Hepatocyte (in vitro differentiated cells): ENCODE results near the gene MYO1B. TPM values are rescaled to one million over a fixed set of nuclear protein-coding genes. Genes with fewer than 3 reads are reported as not detected.

Experiments used
- DNase-seq: peaks from one replicate; pipeline ENCODE4 v3.0.0-alpha.2; 2016; ENCODE audit warnings: low spot score
- H2AFZ ChIP-seq: fragments of 200-600 bp; sonication (generic); 2 replicates; pipeline ENCODE4 v1.6.0; 2016; ENCODE audit warnings: antibody characterized with exemption, mild to moderate bottlenecking
- H3K27ac ChIP-seq: fragments of 200-600 bp; sonication (generic); 2 replicates; pipeline ENCODE4 v1.5.1; 2016; ENCODE audit warnings: mild to moderate bottlenecking
- H3K27me3 ChIP-seq: fragments of 200-600 bp; sonication (generic); 2 replicates; pipeline ENCODE4 v1.6.1; 2016
- H3K36me3 ChIP-seq: fragments of 200-600 bp; sonication (generic); replicated peaks from 2 replicates; pipeline ENCODE4 v1.5.1; 2016; ENCODE audit warnings: low read depth; ENCODE audit not compliant: insufficient read depth
- H3K4me1 ChIP-seq: fragments of 200-600 bp; sonication (generic); 2 replicates; pipeline ENCODE4 v1.5.1; 2016; ENCODE audit warnings: mild to moderate bottlenecking, moderate library complexity; ENCODE audit not compliant: insufficient read depth
- H3K4me2 ChIP-seq: fragments of 200-600 bp; sonication (generic); 2 replicates; pipeline ENCODE4 v1.6.0; 2016
- H3K4me3 ChIP-seq: fragments of 200-600 bp; sonication (generic); 2 replicates; pipeline ENCODE4 v1.5.1; 2016; ENCODE audit warnings: mild to moderate bottlenecking
- H3K79me2 ChIP-seq: fragments of 200-600 bp; sonication (generic); 2 replicates; pipeline ENCODE4 v1.6.0; 2017; ENCODE audit warnings: mild to moderate bottlenecking
- H3K9me2 ChIP-seq: fragments of 200-600 bp; sonication (generic); replicated peaks from 2 replicates; pipeline ENCODE4 v1.6.0; 2017; ENCODE audit warnings: mild to moderate bottlenecking; ENCODE audit not compliant: insufficient read depth
- H3K9me3 ChIP-seq: fragments of 200-600 bp; sonication (generic); 2 replicates; pipeline ENCODE4 v1.5.1; 2016; ENCODE audit warnings: low read depth, mild to moderate bottlenecking
- H4K20me1 ChIP-seq: fragments of 200-600 bp; sonication (generic); 2 replicates; pipeline ENCODE4 v1.6.0; 2016; ENCODE audit warnings: mild to moderate bottlenecking; ENCODE audit not compliant: insufficient read depth, poor library complexity, severe bottlenecking
- EZH2 ChIP-seq: fragments of 200-600 bp; sonication (generic); IDR thresholded peaks from 2 replicates; pipeline ENCODE4 v1.6.1; 2016; ENCODE audit warnings: antibody characterized with exemption, mild to moderate bottlenecking, borderline replicate concordance
- EZH2phosphoT487 ChIP-seq: fragments of 200-600 bp; sonication (generic); IDR thresholded peaks from one replicate; pipeline ENCODE4 v1.6.1; 2018; ENCODE audit warnings: antibody characterized with exemption, mild to moderate bottlenecking, low read depth, moderate library complexity; ENCODE audit not compliant: unreplicated experiment, severe bottlenecking
- WGBS: methylation state at CpG from one replicate; pipeline ENCODE4 v1.1.6; 2016; ENCODE audit warnings: low lambda C conversion rate; ENCODE audit errors: missing lambda C conversion rate; 5-methylcytosine and 5-hydroxymethylcytosine counted together
- polyA plus RNA-seq: library from polyadenylated mRNA; unstranded; fragments of >200 nt; fragmentation: Nextera tagmentation; extraction: Ambion mirVana; gene quantifications from 2 replicates; pipeline ENCODE4 v1.2.1, GENCODE V29; 2016
- total RNA-seq: library from RNA; depleted of rRNA; stranded (reverse); fragments of >200 nt; gene quantifications from 2 replicates; pipeline ENCODE4 v1.2.3, GENCODE V29; 2014
- TF ChIP-seq, protein P1 (sequence below): fragments of 200-600 bp; sonication (generic); IDR thresholded peaks from 2 replicates; pipeline ENCODE4 v1.5.1; 2016; ENCODE audit warnings: antibody characterized with exemption, mild to moderate bottlenecking; ENCODE audit not compliant: poor library complexity

The MYO1B gene
- total and polyA plus RNA-seq, 2 experiments from 2014 or later = 43.4 to 91.6 TPM

DNA sequence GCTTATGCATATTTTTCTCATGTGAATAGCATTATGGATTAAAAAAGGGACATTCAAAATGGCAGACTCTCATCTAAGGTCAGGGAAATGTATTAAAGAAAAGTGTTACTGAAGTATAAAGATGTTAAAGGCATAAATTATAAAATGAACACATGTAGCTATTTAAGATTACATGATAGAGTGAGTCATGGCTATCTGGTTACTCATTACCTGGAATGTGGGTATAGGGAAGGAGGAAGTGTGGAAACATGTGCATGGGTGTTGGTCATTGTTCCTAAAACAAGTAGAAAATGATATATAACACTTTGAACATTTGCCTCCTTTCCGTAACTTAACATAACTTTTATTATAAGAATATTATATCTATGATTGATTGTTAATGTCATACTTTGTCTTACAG is 66.4 kb downstream of the MYO1B start:
- peak; percentile 50 for DNase-seq
- 90% methylated on average over 1 of the region's 1 CpG for WGBS
- H3K4me2 ChIP-seq = no peak overlapping the region

DNA sequence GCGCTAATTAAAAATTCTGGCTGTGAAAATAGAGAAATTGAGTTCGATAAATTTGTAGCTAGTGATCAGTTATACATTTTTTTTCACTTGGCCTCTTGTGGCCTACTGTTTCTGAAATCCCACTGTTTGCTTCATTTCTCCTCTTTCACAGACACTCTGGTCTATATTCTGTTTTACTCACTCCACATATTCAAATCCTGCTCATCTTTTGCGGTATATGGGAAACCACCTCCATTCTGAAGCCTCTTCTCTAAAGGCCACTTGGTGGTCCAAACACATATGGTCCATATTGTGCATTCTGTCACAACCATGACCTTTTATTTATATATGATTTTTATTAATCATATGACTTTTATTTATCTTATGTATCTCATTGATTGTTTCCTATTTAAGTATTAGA is 67.0 kb downstream of the MYO1B start:
- 99% methylated on average over 3 of the region's 3 CpGs for WGBS
- H2AFZ ChIP-seq = no peak overlapping the region

More for the DNA sequence above, 66.4 kb downstream of the MYO1B start:
- Histone ChIP-seq H3K9me3 (no peaks in the 10 kb centered on the region), H3K79me2 (peaks cover 62% of the 10 kb centered on the region), H3K9me2 (no peaks in the 10 kb centered on the region), H2AFZ (no peak overlapping the region), H4K20me1 (no peaks in the 10 kb centered on the region), H3K27me3 (no peaks in the 10 kb centered on the region), H3K36me3 (no peaks in the 10 kb centered on the region), H3K4me1 (peaks cover 6% of the 10 kb centered on the region), H3K27ac (peak overlapping the region; percentile 40), H3K4me3 (no peak overlapping the region)
- TF ChIP-seq, protein P1, sequence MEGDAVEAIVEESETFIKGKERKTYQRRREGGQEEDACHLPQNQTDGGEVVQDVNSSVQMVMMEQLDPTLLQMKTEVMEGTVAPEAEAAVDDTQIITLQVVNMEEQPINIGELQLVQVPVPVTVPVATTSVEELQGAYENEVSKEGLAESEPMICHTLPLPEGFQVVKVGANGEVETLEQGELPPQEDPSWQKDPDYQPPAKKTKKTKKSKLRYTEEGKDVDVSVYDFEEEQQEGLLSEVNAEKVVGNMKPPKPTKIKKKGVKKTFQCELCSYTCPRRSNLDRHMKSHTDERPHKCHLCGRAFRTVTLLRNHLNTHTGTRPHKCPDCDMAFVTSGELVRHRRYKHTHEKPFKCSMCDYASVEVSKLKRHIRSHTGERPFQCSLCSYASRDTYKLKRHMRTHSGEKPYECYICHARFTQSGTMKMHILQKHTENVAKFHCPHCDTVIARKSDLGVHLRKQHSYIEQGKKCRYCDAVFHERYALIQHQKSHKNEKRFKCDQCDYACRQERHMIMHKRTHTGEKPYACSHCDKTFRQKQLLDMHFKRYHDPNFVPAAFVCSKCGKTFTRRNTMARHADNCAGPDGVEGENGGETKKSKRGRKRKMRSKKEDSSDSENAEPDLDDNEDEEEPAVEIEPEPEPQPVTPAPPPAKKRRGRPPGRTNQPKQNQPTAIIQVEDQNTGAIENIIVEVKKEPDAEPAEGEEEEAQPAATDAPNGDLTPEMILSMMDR = no peak
- TF ChIP-seq EZH2phosphoT487 = no peak
- TF ChIP-seq EZH2 = no peak

DNA sequence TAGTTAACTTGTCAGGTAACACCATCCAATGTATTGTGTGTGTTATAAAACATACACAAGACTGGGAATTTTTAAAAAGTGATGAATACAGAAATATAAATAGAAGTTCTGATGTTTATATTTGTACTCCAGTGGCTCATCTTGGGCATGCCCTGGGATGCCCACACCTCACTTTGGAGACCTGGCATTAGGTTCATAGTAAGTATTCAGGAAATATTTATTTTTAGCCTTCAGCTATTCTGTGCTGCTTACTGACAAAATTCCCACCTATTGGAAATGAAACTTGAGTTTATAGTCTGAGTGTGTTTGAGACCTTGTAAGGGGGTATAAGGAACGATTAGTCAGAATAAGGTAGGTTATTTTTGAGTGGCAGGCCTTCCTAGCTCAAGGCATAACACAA is 67.5 kb downstream of the MYO1B start:
- no peaks in the 10 kb centered on the region for H3K27me3 ChIP-seq
- no peak overlapping the region for H2AFZ ChIP-seq
- peaks cover 6% of the 10 kb centered on the region for H3K4me1 ChIP-seq
- H3K36me3 ChIP-seq = no peaks in the 10 kb centered on the region
- no peak overlapping the region for H3K4me3 ChIP-seq
- H3K9me3 ChIP-seq = no peaks in the 10 kb centered on the region
- H3K4me2 ChIP-seq = no peak overlapping the region
- peaks cover 65% of the 10 kb centered on the region for H3K79me2 ChIP-seq
- no peak for TF ChIP-seq EZH2
- TF ChIP-seq, protein P1 = no peak
- TF ChIP-seq EZH2phosphoT487 = no peak
- no peaks in the 10 kb centered on the region for H4K20me1 ChIP-seq
- WGBS = 86% methylated on average over 1 of the region's 1 CpG
- DNase-seq = no peak
- no peak overlapping the region for H3K27ac ChIP-seq
- H3K9me2 ChIP-seq = no peaks in the 10 kb centered on the region

More for the DNA sequence above, 67.0 kb downstream of the MYO1B start:
- Histone ChIP-seq H3K79me2 (peaks cover 63% of the 10 kb centered on the region), H3K27ac (peak overlapping the region; percentile 39), H4K20me1 (no peaks in the 10 kb centered on the region), H3K4me2 (no peak overlapping the region), H3K4me1 (peaks cover 6% of the 10 kb centered on the region), H3K4me3 (no peak overlapping the region), H3K36me3 (no peaks in the 10 kb centered on the region), H3K27me3 (no peaks in the 10 kb centered on the region), H3K9me2 (no peaks in the 10 kb centered on the region), H3K9me3 (no peaks in the 10 kb centered on the region)
- DNase-seq = no peak
- no peak for TF ChIP-seq EZH2
- TF ChIP-seq, protein P1 = no peak
- no peak for TF ChIP-seq EZH2phosphoT487
